Neutrophil (primary cell): ENCODE results near the gene SPAAR.

ENCODE experiments used
- H3K27ac ChIP-seq: fragments of 200-600 bp; sonication (generic); 2 replicates; pipeline ENCODE4 v1.5.1; 2016; ENCODE audit warnings: mild to moderate bottlenecking, moderate library complexity
- H3K27me3 ChIP-seq: fragments of 200-600 bp; sonication (generic); 2 replicates; pipeline ENCODE4 v1.6.0; 2016; ENCODE audit warnings: mild to moderate bottlenecking
- H3K36me3 ChIP-seq: fragments of 200-600 bp; sonication (generic); 2 replicates; pipeline ENCODE4 v1.5.1; 2017
- H3K4me1 ChIP-seq, 2 experiments: fragments of 200-600 bp in 1 of 2; sonication (generic) in 1 of 2; 1 replicate in 1 of 2; 2 replicates in 1 of 2; pipeline versions ENCODE4 v1.5.1 to v1.6.1; 2013 to 2016; ENCODE audit warnings: low read depth in 1 of 2, low read length in 1 of 2, mild to moderate bottlenecking in 1 of 2, moderate library complexity in 1 of 2; ENCODE audit not compliant: control insufficient read depth in 1 of 2, insufficient read depth in 1 of 2
- H3K4me3 ChIP-seq, 2 experiments: fragments of 200-600 bp in 1 of 2; sonication (generic) in 1 of 2; 1 replicate in 1 of 2; 2 replicates in 1 of 2; pipeline ENCODE4 v1.5.1; 2013 to 2016; ENCODE audit warnings: low read depth in 1 of 2, low read length in 1 of 2, mild to moderate bottlenecking in 1 of 2, moderate library complexity in 1 of 2
- H3K9me3 ChIP-seq: fragments of 200-600 bp; sonication (generic); 2 replicates; pipeline ENCODE4 v1.5.1; 2016
- TF ChIP-seq, protein P1 (sequence below): fragments of 200-600 bp; sonication (generic); IDR thresholded peaks from 2 replicates; pipeline ENCODE4 v1.5.1; 2016; ENCODE audit warnings: antibody characterized with exemption

Gene SPAAR, protein sequence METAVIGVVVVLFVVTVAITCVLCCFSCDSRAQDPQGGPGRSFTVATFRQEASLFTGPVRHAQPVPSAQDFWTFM

GRCh38 chr9:35909274-35909673 is at the start of gene SPAAR:
Gene SPAAR (plus strand): TSS chr9:35909490. CDS start chr9:35910464, 974 bp downstream.
- Histone ChIP-seq H3K27me3 (peaks cover 81% of the 10 kb centered on the region), H3K27ac (no peak within 1 kb of the TSS), H3K4me3 (no peak within 1 kb of the TSS), H3K4me1 (peaks cover 0 to 3% of the 10 kb centered on the region in 2 experiments), H3K36me3 (no peaks in the 10 kb centered on the region), H3K9me3 (no peaks in the 10 kb centered on the region)
- TF ChIP-seq, protein P1, sequence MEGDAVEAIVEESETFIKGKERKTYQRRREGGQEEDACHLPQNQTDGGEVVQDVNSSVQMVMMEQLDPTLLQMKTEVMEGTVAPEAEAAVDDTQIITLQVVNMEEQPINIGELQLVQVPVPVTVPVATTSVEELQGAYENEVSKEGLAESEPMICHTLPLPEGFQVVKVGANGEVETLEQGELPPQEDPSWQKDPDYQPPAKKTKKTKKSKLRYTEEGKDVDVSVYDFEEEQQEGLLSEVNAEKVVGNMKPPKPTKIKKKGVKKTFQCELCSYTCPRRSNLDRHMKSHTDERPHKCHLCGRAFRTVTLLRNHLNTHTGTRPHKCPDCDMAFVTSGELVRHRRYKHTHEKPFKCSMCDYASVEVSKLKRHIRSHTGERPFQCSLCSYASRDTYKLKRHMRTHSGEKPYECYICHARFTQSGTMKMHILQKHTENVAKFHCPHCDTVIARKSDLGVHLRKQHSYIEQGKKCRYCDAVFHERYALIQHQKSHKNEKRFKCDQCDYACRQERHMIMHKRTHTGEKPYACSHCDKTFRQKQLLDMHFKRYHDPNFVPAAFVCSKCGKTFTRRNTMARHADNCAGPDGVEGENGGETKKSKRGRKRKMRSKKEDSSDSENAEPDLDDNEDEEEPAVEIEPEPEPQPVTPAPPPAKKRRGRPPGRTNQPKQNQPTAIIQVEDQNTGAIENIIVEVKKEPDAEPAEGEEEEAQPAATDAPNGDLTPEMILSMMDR = no peak

- H3K27me3 ChIP-seq = peaks cover 100% of the 10 kb centered on the region
- no peak overlapping the region for H3K4me3 ChIP-seq
- H3K9me3 ChIP-seq = no peaks in the 10 kb centered on the region
- TF ChIP-seq, protein P1 = no peak
- H3K4me1 ChIP-seq = no peaks in the 10 kb centered on the region
- no peak overlapping the region for H3K27ac ChIP-seq
- no peaks in the 10 kb centered on the region for H3K36me3 ChIP-seq
Measured at GRCh38 chr9:35859990-35860339, 49.3 kb upstream of the SPAAR start.

GRCh38 chr9:35861161-35861897 is 48.0 kb upstream of the SPAAR start:
- Histone ChIP-seq H3K9me3 (no peaks in the 10 kb centered on the region), H3K27me3 (peaks cover 100% of the 10 kb centered on the region), H3K4me3 (no peak overlapping the region), H3K4me1 (no peaks in the 10 kb centered on the region), H3K36me3 (no peaks in the 10 kb centered on the region), H3K27ac (no peak overlapping the region)
- TF ChIP-seq, protein P1 = no peak

GRCh38 chr9:35862328-35862727 is 47.0 kb upstream of the SPAAR start:
- Histone ChIP-seq H3K4me1 (no peaks in the 10 kb centered on the region), H3K4me3 (no peak overlapping the region)
- TF ChIP-seq, protein P1 = no peak

DNA sequence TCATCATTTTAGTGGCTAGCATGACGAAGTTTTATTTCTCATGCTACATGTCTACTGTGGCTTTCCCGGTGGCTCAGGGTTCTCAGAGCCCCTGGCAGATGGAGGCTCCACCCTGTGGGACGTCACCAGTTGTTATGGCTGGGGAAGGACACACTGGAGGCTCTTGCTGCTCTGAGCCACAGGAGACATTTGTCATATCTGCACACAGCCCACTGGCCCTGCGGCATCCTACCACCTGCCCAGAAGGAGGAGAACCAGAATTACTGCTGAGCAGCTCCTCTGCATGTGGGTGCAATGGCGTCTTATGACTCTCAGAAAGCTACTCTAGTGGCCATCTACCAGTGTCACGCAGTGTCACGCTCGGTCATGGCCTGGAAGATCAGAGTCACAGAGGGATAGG is 45.7 kb upstream of the SPAAR start:
- no peaks in the 10 kb centered on the region for H3K9me3 ChIP-seq
- no peak overlapping the region for H3K4me3 ChIP-seq
- no peak overlapping the region for H3K27ac ChIP-seq
- TF ChIP-seq, protein P1 = no peak
- H3K36me3 ChIP-seq = no peaks in the 10 kb centered on the region
- no peaks in the 10 kb centered on the region for H3K4me1 ChIP-seq
- peaks cover 93% of the 10 kb centered on the region for H3K27me3 ChIP-seq

More at GRCh38 chr9:35862328-35862727, 47.0 kb upstream of the SPAAR start:
- Histone ChIP-seq H3K27me3 (peaks cover 97% of the 10 kb centered on the region), H3K27ac (no peak overlapping the region), H3K9me3 (no peaks in the 10 kb centered on the region), H3K36me3 (no peaks in the 10 kb centered on the region)
